A549 treated with DMSO at 1 μM for 4 hours (cell line): ENCODE measurements around the gene TYMP. TPM values are rescaled to one million over a fixed set of nuclear protein-coding genes. Genes with fewer than 3 reads are reported as not detected.

Source experiments
- total RNA-seq: library from RNA; stranded (reverse); fragments of 200-300 nt; extraction: Qiagen RNA extraction; gene quantifications from 5 replicates; pipeline ENCODE4 v1.2.3, GENCODE V29; 2022; ENCODE audit warnings: low read depth

The TYMP gene
- 9.5 to 19.2 TPM (median 17.9 TPM) in 5 replicates for total RNA-seq

GRCh38 chr22:50529897-50530579, at the start of gene TYMP:
Gene TYMP, minus strand, starts transcription at chr22:50530012. Its CDS starts 303 bp downstream, at chr22:50529709.

GRCh38 chr22:50577987-50578775, 48.4 kb upstream of the TYMP start, which contains the start of gene CPT1B:
Gene CPT1B, minus strand, starts transcription at chr22:50578427. Its CDS starts 512 bp downstream, at chr22:50577915.

GRCh38 chr22:50562523-50563412, 33.0 kb upstream of the TYMP start, which contains the start of gene SYCE3:
Gene SYCE3, minus strand, starts transcription at chr22:50562919. Its CDS starts 6,514 bp downstream, at chr22:50556405.

GRCh38 chr22:50545522-50546325, 15.9 kb upstream of the TYMP start, which contains the start of gene KLHDC7B:
Gene KLHDC7B, plus strand, starts transcription at chr22:50545899. Its CDS starts 345 bp downstream, at chr22:50546244.

GRCh38 chr22:50525104-50525857, 4.5 kb downstream of the TYMP start, which contains the start of gene SCO2:
Gene SCO2, minus strand, starts transcription at chr22:50525598. Its CDS starts 1,187 bp downstream, at chr22:50524411.

GRCh38 chr22:50507991-50508884, 21.6 kb downstream of the TYMP start, which contains the start of gene NCAPH2:
Gene NCAPH2, plus strand, starts transcription at chr22:50508224. Its CDS starts 114 bp downstream, at chr22:50508338.

GRCh38 chr22:50507421-50507990, 22.3 kb downstream of the TYMP start, which contains the start of gene LMF2:
Gene LMF2, minus strand, starts transcription at chr22:50507702. Its CDS starts 27 bp downstream, at chr22:50507675.

GRCh38 chr22:50486561-50487289, 43.1 kb downstream of the TYMP start, which contains the start of gene MIOX:
Gene MIOX, plus strand, starts transcription at chr22:50486859. Its CDS starts 39 bp downstream, at chr22:50486898.

GRCh38 chr22:50481440-50482106, 48.2 kb downstream of the TYMP start, which contains the start of gene ADM2:
Gene ADM2, plus strand, starts transcription at chr22:50481543. Its CDS starts 305 bp downstream, at chr22:50481848.

Other genes starting within 250 kb of the TYMP start
- gene PLXNB2, start 222.4 kb downstream of the TYMP start, total RNA-seq, result 94.9 to 120 TPM (median 119 TPM) in 5 replicates
- 1.9 to 3.2 TPM (median 3.0 TPM) in 5 replicates for gene DENND6B, start 203.0 kb downstream of the TYMP start, total RNA-seq
- gene PPP6R2, start 186.7 kb downstream of the TYMP start, total RNA-seq, result 10.0 to 15.2 TPM (median 12.7 TPM) in 5 replicates
- gene SBF1, start 55.0 kb downstream of the TYMP start, total RNA-seq, result 18.1 to 29.4 TPM (median 23.4 TPM) in 5 replicates
- 0.41 to 0.73 TPM (median 0.58 TPM) in 5 replicates for gene ADM2, start 48.5 kb downstream of the TYMP start, total RNA-seq
- 0.09 to 0.14 TPM in 2 of 5 replicates, not detected in the others for gene MIOX, start 43.2 kb downstream of the TYMP start, total RNA-seq
- gene LMF2, start 22.3 kb downstream of the TYMP start, total RNA-seq, result 34.0 to 51.8 TPM (median 43.2 TPM) in 5 replicates
- 34.1 to 42.1 TPM (median 37.3 TPM) in 5 replicates for gene NCAPH2, start 21.8 kb downstream of the TYMP start, total RNA-seq
- gene SCO2, start 4.4 kb downstream of the TYMP start, total RNA-seq, result 2.6 to 8.0 TPM (median 5.4 TPM) in 5 replicates
- 0.02 to 0.05 TPM (median 0.05 TPM) in 3 of 5 replicates, not detected in the others for gene KLHDC7B, start 15.9 kb upstream of the TYMP start, total RNA-seq
- 0.30 to 0.80 TPM (median 0.40 TPM) in 4 of 5 replicates, not detected in the other for gene SYCE3, start 32.9 kb upstream of the TYMP start, total RNA-seq
- 7.4 to 17.3 TPM (median 15.7 TPM) in 5 replicates for gene CPT1B, start 48.4 kb upstream of the TYMP start, total RNA-seq
- gene CHKB, start 52.8 kb upstream of the TYMP start, total RNA-seq, result 13.0 to 21.1 TPM (median 20.6 TPM) in 5 replicates
- 2.4 to 4.3 TPM (median 3.7 TPM) in 5 replicates for gene MAPK8IP2, start 70.8 kb upstream of the TYMP start, total RNA-seq
- gene ARSA, start 98.1 kb upstream of the TYMP start, total RNA-seq, result 19.5 to 24.0 TPM (median 21.0 TPM) in 5 replicates
- 2.6 to 5.4 TPM (median 4.1 TPM) in 5 replicates for gene SHANK3, start 142.8 kb upstream of the TYMP start, total RNA-seq
- 0.06 TPM in 2 of 5 replicates, not detected in the others for gene ACR, start 208.2 kb upstream of the TYMP start, total RNA-seq